Measurements from ENCODE around the gene CDKN2B-AS1. TPM values are rescaled to one million over a fixed set of nuclear protein-coding genes. Genes with fewer than 3 reads are reported as not detected.

CDKN2B-AS1 gene
- total and polyA plus RNA-seq, 2 of the 13 experiments (the other 11 are each of a cell fraction or from before 2014, with no cell fraction given): 0.64 to 2.3 TPM

DNA sequence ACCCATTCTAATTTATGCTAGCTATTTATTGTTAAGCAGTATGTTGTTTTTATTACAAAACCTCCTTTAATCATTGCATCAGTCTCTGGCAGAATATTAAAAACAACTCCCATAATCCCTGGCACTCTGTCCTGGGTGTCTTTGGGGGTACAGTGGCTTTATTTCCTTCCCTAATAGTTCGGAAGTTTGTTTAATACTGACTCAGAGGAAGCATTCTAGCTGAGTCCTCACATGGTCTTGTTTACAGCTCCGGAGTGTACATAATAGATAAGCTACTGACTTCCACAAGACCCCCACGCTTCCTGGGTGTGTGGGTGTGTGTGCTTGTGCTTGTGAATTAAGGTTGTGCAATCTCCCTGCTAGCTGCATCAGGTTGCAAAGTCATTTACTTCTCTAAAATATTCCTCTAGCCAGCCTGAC lies 164.3 kb downstream of the CDKN2B-AS1 start (continued):
- TF ChIP-seq PHF5A (CRISPR knock-in tag; IDR thresholded peaks at IDR 0.05; ENCODE audit: low read depth, unreplicated experiment) (no peak), ZNF747 (CRISPR knock-in tag; IDR thresholded peaks at IDR 0.05; ENCODE audit: borderline replicate concordance) (no peak), ZNF124 (CRISPR knock-in tag; IDR thresholded peaks at IDR 0.05) (no peak), SP4 (CRISPR knock-in tag; IDR thresholded peaks at IDR 0.05) (no peak), THYN1 (CRISPR knock-in tag; IDR thresholded peaks at IDR 0.05; ENCODE audit: borderline replicate concordance, low read depth) (no peak), ZNF556 (CRISPR knock-in tag; IDR thresholded peaks at IDR 0.05; ENCODE audit: borderline replicate concordance) (no peak; the same call in 1 of the 2 replicates), RARG (CRISPR knock-in tag; IDR thresholded peaks at IDR 0.05; ENCODE audit: low read depth) (no peak), ZNF17 (CRISPR knock-in tag; IDR thresholded peaks at IDR 0.05) (no peak), YY1 (IDR thresholded peaks at IDR 0.05; ENCODE audit: insufficient read depth, insufficient replicate concordance, low read depth, low read length) (no peak), PHF8 (CRISPR knock-in tag; IDR thresholded peaks at IDR 0.05) (no peak), ONECUT2 (CRISPR knock-in tag; IDR thresholded peaks at IDR 0.05) (no peak), HNRNPUL1 (IDR thresholded peaks at IDR 0.05; ENCODE audit: low read depth, low read length) (no peak), TEAD3 (CRISPR knock-in tag; optimal IDR thresholded peaks at IDR 0.05; ENCODE audit: borderline replicate concordance) (peak; percentile 53), NFE2L2 (IDR thresholded peaks at IDR 0.05; ENCODE audit: low read length) (no peak), GABPB1 (CRISPR knock-in tag; IDR thresholded peaks at IDR 0.05) (peak; percentile 58; the same call in 1 of the 2 replicates), ZNF782 (CRISPR knock-in tag; IDR thresholded peaks at IDR 0.05; ENCODE audit: borderline replicate concordance) (no peak), ZFX (CRISPR knock-in tag; IDR thresholded peaks at IDR 0.05; ENCODE audit: low read depth) (no peak), SAP130 (CRISPR knock-in tag; IDR thresholded peaks at IDR 0.05; ENCODE audit: low read depth) (peak; percentile 66), ZNF510 (CRISPR knock-in tag; IDR thresholded peaks at IDR 0.05; ENCODE audit: low read depth) (no peak)
- TF ChIP-seq, protein P1, sequence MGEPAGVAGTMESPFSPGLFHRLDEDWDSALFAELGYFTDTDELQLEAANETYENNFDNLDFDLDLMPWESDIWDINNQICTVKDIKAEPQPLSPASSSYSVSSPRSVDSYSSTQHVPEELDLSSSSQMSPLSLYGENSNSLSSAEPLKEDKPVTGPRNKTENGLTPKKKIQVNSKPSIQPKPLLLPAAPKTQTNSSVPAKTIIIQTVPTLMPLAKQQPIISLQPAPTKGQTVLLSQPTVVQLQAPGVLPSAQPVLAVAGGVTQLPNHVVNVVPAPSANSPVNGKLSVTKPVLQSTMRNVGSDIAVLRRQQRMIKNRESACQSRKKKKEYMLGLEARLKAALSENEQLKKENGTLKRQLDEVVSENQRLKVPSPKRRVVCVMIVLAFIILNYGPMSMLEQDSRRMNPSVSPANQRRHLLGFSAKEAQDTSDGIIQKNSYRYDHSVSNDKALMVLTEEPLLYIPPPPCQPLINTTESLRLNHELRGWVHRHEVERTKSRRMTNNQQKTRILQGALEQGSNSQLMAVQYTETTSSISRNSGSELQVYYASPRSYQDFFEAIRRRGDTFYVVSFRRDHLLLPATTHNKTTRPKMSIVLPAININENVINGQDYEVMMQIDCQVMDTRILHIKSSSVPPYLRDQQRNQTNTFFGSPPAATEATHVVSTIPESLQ (CRISPR knock-in tag; conservative IDR thresholded peaks at IDR 0.05): no peak
- TF ChIP-seq, protein P2, sequence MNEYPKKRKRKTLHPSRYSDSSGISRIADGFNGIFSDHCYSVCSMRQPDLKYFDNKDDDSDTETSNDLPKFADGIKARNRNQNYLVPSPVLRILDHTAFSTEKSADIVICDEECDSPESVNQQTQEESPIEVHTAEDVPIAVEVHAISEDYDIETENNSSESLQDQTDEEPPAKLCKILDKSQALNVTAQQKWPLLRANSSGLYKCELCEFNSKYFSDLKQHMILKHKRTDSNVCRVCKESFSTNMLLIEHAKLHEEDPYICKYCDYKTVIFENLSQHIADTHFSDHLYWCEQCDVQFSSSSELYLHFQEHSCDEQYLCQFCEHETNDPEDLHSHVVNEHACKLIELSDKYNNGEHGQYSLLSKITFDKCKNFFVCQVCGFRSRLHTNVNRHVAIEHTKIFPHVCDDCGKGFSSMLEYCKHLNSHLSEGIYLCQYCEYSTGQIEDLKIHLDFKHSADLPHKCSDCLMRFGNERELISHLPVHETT (CRISPR knock-in tag; conservative IDR thresholded peaks at IDR 0.05): no peak
- TF ChIP-seq, protein P3, sequence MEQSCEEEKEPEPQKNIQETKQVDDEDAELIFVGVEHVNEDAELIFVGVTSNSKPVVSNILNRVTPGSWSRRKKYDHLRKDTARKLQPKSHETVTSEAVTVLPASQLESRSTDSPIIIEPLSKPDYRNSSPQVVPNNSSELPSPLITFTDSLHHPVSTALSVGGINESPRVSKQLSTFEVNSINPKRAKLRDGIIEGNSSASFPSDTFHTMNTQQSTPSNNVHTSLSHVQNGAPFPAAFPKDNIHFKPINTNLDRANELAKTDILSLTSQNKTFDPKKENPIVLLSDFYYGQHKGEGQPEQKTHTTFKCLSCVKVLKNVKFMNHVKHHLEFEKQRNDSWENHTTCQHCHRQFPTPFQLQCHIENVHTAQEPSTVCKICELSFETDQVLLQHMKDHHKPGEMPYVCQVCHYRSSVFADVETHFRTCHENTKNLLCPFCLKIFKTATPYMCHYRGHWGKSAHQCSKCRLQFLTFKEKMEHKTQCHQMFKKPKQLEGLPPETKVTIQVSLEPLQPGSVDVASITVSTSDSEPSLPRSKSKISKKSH (CRISPR knock-in tag; IDR thresholded peaks at IDR 0.05; ENCODE audit: borderline replicate concordance): no peak
- TF ChIP-seq, protein P4, sequence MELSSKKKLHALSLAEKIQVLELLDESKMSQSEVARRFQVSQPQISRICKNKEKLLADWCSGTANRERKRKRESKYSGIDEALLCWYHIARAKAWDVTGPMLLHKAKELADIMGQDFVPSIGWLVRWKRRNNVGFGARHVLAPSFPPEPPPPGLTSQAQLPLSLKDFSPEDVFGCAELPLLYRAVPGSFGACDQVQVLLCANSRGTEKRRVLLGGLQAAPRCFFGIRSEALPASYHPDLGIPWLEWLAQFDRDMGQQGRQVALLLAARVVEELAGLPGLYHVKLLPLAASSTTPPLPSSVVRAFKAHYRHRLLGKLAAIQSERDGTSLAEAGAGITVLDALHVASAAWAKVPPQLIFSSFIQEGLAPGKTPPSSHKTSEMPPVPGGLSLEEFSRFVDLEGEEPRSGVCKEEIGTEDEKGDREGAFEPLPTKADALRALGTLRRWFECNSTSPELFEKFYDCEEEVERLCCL (CRISPR knock-in tag; IDR thresholded peaks at IDR 0.05; ENCODE audit: borderline replicate concordance): no peak
- TF ChIP-seq, protein P5, sequence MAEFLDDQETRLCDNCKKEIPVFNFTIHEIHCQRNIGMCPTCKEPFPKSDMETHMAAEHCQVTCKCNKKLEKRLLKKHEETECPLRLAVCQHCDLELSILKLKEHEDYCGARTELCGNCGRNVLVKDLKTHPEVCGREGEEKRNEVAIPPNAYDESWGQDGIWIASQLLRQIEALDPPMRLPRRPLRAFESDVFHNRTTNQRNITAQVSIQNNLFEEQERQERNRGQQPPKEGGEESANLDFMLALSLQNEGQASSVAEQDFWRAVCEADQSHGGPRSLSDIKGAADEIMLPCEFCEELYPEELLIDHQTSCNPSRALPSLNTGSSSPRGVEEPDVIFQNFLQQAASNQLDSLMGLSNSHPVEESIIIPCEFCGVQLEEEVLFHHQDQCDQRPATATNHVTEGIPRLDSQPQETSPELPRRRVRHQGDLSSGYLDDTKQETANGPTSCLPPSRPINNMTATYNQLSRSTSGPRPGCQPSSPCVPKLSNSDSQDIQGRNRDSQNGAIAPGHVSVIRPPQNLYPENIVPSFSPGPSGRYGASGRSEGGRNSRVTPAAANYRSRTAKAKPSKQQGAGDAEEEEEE (CRISPR knock-in tag; IDR thresholded peaks at IDR 0.05; ENCODE audit: borderline replicate concordance): no peak

All from HepG2 (cell line).